CD4-positive, alpha-beta T cell treated with Interleukin-1 beta for 1 hour (primary cell): ENCODE measurements around the gene USP3.
A peak's percentile ranks its signal among the peaks of the same experiment; 100 is the strongest.

Experiments used
- DNase-seq, 2 donors: peaks; one replicate each; pipeline ENCODE4 v3.0.0-alpha.2; 2020 to 2022

USP3 gene

GRCh38 chr15:63595688-63596087 is 91.3 kb downstream of the USP3 start:
- no peak for DNase-seq

DNA sequence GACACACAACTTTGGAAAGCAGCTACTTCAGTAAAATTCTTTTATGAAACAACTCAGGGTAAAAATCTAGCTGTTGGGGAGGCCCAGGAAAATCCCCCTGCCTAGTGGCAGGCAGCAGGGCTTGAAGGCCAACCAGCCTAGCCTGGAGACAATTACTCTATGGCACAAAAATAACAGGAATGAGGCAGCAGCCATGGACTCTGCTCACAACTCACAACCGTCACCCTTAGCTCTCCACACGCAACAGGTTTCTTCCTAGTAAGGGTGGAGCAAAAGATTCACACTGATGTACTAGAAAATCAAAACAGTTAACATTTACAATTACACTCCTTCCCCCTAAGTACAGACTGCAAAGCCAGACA is 92.3 kb downstream of the USP3 start:
- DNase-seq, result no peak

GRCh38 chr15:63597038-63597790 is 92.8 kb downstream of the USP3 start, which contains the start of gene FBXL22:
Gene FBXL22 (plus strand): TSS chr15:63597387. CDS start chr15:63597393, 6 bp downstream.
- no peak for DNase-seq

DNA sequence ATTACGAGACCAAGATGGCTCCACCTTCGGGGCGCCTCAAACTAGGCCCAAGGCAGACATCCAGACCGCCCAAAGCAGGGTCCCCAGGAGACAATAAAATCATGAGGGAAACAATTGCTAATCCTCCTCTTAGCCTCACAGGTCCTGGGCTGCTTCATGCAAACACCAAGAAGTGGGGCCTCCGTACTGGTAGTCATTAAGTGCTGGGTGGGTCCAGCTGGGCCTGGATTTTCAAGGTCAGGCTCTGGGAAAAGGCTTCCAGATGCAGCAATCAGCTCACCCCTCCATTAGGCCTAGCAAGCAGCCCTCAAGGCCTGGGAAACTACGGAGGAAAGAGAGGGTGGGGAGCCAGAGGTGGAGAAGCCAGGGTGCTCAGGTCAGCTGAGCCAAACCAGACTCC is 93.4 kb downstream of the USP3 start:
- no peak for DNase-seq

- no peak for DNase-seq
These were observed 94.3 kb downstream of the USP3 start for GRCh38 chr15:63598473-63599400.

DNA sequence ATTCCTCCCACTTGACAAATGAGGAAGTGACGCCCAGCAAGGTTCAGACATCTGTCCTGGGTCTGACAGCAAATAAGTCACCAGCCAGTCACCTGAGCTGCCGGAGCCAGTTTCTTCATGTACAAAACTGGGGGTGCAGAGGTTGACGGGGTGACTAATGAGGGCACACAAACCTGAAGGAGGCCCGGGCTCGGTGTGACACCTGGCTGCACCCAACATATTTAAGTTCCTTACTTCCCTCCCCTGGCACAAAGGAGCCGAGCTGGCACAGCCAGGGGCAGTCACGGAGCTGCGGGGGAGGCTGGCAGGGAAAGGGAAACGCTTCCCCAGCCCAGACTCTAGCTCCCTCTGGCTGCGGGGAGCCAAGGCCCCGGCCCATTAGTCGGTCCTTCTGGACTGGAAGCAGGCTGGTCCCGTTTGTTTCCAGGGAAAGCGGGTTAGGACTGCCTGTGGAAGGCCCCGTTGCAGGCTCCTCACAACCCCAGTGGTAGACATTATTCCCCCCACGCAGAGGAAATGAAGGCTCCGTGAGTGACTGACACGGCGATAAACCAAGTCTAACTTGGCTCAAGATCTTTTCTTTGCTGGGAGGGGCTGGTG is 95.1 kb downstream of the USP3 start:
- peak; percentile 33 to 66 for DNase-seq

DNA sequence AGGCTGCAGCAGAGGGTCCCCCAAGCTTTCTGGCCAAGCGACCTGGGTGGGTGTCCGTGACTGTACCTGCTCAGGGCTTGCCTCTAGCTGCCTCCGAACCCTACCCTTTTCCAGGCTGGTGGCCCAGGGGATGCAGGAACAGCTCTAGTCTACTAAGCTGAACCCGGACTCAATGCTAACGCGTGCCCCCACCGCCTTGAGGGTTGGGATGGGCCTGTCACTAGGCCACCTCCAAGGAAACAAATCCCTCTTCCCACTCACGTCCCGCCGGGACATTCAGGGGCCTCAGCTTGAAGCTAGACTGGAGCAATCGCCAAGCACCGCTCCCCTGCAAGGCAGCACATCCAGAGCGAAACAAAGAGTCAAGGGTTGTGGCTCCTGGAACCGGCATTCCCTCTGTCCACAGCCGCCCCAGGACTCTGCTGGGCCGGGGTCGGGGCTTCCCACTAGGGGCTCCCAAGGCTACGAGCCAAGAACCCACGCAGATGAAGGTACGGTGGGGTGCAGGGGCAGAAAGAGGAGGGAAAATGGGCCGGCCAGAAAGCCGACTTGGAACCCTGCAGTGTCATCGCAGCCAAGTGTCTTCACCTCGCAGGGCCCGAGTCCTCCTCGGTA is 95.7 kb downstream of the USP3 start:
- DNase-seq, result peak in 1 of 2 donors; percentile 12

GRCh38 chr15:63600616-63601025 is 96.2 kb downstream of the USP3 start:
- peak; percentile 91 to 92 for DNase-seq

- DNase-seq, result peak; percentile 48 to 56
These were observed 96.8 kb downstream of the USP3 start for GRCh38 chr15:63601026-63601703.

GRCh38 chr15:63601704-63602185 is 97.4 kb downstream of the USP3 start:
- peak in 1 of 2 donors; percentile 17 for DNase-seq

GRCh38 chr15:63602595-63602994 is 98.2 kb downstream of the USP3 start:
- DNase-seq, result no peak

GRCh38 chr15:63603516-63603915 is 99.1 kb downstream of the USP3 start:
- no peak for DNase-seq

DNA sequence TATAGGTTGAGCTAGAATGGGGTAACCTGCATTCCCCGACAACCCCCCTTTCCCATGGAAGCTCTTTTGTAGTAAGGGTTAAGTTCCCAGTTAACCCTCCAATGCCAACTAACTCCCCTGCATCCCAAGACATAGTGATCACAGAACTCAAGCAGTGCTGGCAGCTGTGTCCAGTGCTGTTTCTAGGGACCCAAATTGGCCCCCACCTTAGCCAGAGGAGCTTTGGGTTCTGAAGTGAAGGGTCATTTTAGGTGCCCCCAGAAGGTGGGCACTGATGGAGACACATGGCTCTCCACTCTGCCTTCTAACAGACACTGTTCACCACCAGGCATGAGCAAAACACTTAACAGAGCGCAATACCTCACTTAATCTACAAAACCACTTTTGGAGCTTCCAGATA is 99.9 kb downstream of the USP3 start:
- DNase-seq, result no peak

GRCh38 chr15:63605036-63605435 is 100.6 kb downstream of the USP3 start:
- no peak for DNase-seq

- peak; percentile 37 to 49 for DNase-seq
These were observed 101.4 kb downstream of the USP3 start for GRCh38 chr15:63605816-63606215.

- no peak for DNase-seq
These were observed 101.9 kb downstream of the USP3 start for GRCh38 chr15:63606308-63606707.

DNA sequence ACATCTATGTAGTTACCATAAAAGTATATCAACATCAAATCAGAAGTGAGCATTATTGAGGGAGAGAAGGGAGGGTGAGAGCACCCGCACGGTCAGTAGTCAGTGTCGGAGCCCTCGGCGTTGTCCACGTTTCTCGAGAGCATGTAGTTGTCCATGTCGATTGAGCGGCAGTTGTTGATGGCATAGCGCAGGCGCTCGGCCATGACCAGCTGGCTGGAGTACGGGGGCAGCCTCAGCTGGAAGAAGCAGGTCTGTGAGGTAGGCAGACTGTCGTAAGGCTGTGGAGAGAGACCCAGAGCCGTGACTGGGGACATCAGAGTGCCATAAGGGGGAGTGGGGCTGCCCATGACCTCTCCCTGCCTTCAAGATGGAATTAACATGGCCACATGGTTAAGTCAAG is 104.6 kb downstream of the USP3 start:
- no peak for DNase-seq

DNA sequence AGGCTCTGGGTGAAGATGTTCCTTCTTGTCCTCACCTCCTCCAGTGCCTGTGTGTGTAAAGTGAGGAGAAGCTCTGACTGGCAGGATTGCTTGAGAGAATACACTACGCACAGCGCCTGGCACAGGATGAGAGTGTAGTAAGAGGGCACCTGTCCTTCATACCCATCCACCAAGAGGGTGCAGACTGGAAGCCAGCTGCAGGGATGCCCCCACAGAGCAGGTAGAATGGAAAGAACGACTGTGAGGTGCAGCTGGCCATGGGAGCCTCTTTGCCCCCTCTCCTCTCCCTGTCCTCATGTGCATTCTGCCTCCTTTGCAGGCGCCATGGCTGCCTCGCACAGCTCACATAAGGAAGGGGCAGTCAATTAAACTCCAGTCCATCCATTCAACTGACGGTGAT is 105.1 kb downstream of the USP3 start:
- no peak for DNase-seq

DNA sequence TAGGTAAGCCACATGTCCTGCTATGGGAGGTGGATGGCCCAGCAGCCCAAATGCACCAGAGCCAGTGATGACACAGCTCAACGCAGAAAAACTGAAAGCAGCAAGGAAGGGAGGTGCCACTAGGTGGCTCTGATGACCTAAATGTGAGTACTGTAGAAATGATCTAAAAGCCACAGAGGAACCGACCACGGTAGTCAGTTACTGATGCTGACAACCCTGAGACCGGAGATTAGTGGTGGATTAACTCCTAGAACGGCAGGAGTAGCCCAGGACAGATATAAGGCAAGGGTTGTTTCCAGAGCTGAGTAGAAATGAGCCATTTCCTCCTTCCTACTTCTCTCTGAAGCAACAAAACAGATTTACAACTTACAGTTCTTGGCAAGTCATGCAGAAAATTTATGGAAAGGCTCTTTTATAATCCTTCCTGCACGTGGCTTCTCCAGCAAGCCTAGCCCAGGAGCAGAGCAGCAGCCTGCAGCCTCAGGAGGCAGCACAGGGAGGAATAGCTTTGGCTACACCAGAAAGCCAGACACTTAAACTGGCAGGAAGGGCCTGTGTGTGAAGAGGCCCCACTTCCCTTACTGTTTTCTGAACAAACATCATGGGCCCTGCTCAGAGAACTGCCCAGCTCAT is 105.9 kb downstream of the USP3 start:
- DNase-seq, result peak; percentile 77 to 83

GRCh38 chr15:63611177-63611576 is 106.8 kb downstream of the USP3 start:
- no peak for DNase-seq

GRCh38 chr15:63612300-63612699 is 107.9 kb downstream of the USP3 start:
- DNase-seq, result no peak

DNA sequence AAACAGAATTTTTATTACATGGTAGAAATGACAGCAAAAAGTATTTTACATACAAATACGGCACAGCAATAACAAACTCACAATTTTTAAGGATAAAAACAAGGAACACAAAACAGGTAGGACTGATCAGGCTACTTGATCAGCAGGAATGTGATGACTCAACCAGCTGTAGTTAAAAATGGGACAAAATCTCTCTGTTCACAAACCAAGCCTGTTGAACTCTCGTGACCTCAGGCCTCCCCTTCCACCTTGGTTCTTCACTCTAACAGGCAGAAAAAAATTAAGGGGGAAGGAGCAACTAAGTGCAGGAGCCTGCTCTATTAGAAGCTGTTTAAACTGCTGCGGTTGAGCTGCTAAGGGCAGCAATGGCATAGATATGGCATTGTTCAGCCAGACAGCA is 111.5 kb downstream of the USP3 start:
- DNase-seq, result no peak
